Muscle of arm (tissue), 12 donors: ENCODE results near the gene GPC6. TPM values are rescaled to one million over a fixed set of nuclear protein-coding genes. Genes with fewer than 3 reads are reported as not detected.
"Not testable (repeated sequence)": the region's sequence is repeated elsewhere in the genome, so short reads cannot be mapped to it uniquely, and the experiment has no call there.

Experiments used
- DNase-seq: peaks from one replicate; pipeline ENCODE4 v3.0.0-alpha.2; 2013
- polyA plus RNA-seq, 12 donors: library from polyadenylated mRNA; unstranded; fragments of 120-200 nt; gene quantifications; one replicate each; pipeline ENCODE4 v1.2.1, GENCODE V29; 2013; ENCODE audit not compliant: insufficient read length in 12 of 12

Gene GPC6
- polyA plus RNA-seq, 12 donors = 11.5 to 24.7 (median 15.3) TPM; not detected in 1

DNA sequence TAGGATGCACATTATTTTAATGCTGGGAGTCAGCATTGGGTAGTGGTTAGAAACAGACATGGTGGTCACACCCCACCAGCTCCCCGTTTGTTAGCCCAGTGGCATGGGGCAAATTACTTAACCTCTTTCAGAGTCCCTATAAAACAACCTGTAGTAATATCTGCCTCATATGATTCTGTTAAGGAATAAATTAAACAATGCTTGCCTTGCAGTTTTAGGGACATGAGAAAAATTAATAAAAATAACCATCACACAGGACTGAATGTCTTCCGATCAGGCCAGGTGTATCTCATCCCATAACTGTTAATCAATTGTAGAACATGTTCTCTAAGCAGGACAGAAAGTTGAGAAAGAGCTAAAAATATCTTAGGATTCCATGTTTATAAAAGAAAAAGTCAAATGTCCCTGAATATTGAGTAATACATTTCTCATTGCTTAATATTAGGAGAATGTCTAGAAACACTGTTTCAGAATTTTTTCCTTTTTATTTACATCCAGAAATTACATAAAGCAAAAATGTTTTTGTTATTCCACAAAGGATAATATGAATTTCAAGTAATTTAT, 196.5 kb downstream of the GPC6 start:
- DNase-seq = no peak

DNA sequence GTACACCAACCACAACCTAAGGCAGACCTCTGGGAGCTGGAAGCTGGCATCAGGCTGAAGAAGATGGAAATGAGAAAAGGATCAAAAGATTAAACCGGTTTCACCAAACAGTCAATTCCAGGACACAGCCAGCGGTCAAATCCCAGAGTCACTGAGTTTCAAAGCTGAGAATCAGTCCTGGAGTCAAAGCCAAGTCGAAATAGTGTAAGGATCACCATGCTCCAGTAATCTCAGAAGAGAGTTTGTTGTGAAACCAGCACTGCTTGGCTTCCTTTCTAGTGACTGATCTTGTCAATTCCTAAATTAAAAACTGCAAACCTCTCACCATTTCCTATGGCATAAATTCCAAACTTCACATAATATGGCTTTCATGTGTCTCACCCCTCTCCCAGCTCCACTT, 198.8 kb downstream of the GPC6 start:
- no peak for DNase-seq

DNA sequence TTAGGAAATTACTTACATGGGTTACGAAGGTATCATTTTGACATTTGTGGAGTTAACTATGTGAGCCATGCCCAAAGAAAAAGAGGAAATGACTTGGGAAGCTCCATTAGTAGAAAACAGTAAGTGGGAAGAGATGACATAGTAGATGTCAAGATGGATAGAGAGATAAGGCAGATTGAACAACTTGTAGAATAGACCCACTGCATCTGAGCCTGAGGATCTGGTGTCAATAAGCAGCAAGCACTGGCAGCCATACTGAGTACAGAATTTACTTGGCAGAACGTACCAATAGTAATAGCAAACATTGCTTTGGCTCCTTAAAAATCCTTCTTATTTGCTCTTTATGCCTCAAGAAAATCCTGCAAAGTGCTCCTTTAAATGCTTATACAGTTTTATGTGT, 203.8 kb downstream of the GPC6 start:
- no peak for DNase-seq

DNA sequence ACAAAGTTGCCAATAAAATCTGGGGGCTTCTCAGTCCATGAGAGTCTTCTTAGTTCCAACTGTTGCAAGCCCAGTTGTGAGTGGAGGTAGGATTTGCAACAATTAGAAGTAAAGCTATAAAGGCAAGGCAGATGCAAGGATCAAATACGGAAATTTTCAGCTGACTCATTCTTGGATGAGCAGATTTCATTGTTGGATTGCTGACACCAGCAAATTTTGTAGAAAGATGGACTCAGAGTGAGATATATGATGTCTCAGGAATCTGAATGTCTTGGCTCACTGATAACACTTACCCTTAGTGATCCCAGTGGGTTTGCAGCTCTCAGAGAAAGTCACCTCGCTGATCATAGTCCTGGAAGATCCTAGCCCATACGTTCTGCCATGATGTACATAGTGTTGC, 209.0 kb downstream of the GPC6 start:
- DNase-seq = no peak

DNA sequence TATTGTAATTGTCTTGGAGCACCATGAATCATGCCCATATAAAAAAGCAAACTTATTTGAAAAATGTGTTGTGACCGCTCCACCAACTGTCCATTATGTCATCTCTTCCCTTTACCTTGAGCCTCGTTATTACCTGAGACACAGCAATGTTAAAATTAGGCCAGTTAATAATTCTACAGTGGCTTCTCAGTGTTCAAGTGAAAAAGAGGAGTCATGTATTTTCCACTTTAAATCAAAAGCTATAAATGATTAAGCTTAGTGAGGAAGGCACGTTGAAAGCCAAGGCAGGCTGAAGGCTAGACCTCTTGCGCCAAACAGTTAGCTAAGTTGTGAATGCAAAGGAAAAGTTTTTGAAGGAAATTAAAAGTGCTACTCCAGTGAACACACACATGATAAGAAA, 210.5 kb downstream of the GPC6 start:
- DNase-seq = no peak

DNA sequence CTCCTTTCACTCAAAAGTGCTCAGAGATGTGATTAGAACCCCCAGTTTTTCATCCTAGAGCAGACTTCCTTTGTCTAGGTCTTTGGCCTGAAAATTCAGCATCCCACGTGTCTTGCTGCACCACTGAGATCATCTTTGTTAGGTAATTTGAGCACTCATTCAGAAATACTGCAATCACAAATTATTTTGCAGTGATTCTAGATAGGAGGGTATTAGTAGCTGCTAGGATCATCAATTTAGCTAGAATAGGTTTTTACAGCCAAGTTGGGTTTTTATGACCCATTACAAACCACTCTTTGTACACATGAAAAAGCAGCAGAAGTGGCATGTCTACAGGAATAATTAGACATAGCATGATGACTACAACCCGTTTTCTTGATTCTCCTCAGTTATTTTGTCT, 219.6 kb downstream of the GPC6 start:
- DNase-seq = no peak

DNA sequence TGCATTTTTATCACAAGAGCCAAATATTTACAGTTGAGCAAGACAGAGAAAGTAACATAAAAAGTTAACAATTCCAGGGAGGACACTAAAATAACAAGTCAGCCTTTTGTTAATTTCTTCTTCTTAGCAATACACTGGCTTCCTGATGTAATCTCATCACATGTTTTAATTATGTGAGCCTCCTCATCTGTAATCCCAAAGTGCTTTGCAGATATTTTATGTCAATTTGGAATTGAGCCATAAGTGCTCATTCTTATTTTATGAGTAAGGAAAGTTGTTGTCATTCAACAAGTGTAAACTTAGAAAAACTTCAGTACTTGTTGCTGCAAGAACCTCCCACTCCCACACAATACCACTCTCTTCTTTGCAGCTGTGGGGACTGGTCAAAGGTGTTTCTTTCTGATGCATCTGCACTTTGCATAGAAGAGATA, 223.6 kb downstream of the GPC6 start:
- no peak for DNase-seq

DNA sequence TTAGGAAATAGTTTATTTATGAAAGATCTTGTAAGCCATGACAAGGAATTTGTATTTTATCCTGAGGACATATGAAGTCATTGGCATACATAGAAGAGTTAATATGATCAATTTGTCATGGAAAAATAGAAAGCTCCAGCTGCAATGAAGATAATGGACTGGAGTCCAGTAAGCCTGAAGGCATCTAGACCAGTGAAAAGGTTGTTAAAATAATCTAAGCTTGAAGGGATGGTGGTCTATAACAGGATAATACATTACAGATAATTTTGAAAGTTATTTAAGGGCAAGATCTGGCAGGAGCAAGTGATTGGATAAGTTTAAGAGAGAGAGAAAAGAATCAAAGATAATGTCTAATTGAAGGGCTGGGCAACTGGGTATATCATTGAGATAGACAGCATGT, 224.2 kb downstream of the GPC6 start:
- DNase-seq = no peak

DNA sequence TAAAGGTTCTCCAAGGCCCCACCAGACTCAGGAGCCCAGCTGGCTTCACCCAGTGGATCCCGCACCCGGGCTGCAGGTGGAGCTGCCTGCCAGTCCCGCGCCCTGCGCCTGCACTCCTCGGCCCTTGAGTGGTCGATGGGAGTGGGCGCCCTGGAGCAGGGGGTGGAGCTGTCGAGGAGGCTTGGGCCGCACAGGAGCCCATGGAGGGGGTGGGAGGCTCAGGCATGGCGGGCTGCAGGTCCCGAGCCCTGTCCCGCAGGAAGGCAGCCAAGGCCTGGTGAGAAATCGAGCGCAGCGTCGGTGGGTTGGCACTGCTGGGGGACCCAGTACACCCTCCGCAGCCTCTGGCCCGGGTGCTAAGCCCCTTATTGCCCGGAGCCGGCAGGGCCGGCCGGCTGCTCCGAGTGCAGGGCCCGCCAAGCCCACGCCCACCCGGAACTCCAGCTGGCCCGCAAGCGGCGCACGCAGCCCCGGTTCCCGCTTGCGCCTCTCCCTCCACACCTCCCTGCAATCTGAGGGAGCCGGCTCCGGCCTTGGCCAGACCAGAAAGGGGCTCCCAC, 228.1 kb downstream of the GPC6 start:
- not testable (repeated sequence) for DNase-seq

DNA sequence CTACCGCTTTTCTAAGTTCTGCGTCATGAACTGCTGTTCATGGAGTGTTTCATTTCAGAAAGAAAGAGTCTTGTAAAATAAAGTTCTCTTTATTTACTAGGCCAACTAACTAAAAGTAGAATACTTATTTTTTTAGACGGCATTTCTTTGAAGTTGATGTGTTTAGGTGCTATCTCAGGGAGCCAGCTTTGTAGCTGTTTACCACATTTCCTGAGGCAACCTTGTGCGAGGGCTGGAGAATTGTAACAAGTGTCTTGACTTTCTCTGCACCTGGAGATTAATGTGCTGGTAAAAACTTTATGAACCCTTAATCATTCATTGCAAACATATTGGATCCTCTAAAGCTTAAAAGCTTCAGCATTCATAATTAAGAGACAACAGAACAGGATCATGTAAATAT, 229.3 kb downstream of the GPC6 start:
- no peak for DNase-seq

DNA sequence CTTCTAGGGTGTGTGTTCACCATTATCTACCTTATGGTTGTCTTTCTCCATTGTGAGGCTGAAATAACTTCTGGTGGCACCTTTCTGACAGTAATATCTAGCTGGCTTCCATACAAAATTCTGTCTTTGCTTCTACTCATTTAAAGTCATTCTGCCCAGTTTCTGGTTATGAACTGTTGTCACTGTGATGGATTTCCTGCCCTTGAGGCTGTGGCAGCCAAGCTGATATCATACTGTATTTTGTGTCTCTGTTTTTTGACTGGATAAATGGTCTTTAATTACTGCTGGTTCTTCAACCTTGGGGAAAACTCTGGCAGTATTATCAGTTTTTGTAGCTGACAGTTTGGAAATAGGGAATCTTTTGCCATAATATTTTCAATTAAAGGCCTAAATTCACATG, 233.4 kb downstream of the GPC6 start:
- DNase-seq = no peak

DNA sequence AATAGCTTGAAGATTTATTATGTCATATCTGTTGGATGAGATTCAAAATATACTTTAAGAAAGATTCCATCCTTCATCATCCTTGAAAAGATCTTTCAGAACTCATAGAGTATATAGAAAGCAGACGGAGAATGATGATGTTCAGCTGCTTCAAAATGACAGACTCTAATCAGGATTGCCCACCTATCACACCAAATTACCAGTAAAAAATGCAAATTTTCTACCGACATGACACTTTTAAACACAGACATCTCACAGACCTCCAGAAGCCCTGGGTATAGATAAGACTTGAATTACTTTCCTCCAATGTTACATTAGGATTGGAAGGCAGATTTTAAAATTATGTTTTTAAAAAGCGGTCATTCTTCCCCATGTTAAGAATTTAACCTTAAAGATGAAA, 235.5 kb downstream of the GPC6 start:
- no peak for DNase-seq

DNA sequence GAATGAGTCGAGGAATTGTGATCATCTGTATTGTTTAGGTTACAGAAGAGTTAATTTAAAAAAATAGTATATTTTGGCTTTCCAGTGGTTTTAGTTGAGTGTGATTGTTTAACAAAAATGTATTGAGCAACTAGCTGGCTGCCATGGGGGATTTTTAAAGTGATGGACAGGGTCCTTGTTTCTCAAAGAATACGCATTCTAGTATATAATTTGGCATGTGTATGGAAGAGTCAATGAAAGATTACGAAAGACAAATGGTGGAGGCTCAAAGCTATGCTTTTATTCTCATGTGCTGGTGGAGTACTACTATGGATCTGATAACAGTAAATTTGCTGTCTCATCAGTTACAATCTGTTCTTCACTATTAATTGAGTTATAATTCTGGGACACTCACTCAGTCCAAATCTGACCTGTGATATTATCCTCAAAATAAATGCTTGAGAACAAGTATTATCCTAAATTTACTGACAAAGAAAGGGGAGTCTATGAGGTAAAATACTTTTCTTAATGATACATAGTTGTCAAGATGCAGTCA, 240.0 kb downstream of the GPC6 start:
- no peak for DNase-seq

DNA sequence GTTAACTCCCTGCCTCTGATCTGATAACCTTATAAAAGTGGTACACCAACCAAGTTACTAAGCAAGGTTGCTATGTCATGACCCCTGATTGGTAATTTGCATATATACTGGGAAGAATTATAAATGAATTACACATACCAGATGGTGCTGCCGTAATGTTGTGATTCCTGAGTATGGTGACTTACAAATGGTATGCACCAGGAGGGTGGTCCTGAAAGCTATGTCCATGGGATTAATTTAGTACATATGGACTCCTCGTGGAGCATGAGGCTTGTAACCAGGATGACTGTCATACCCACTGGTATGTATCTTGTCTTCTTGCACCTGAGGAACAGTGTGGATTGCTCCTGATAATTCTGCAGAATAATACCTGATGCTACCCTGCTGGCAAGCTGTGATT, 240.6 kb downstream of the GPC6 start:
- no peak for DNase-seq

DNA sequence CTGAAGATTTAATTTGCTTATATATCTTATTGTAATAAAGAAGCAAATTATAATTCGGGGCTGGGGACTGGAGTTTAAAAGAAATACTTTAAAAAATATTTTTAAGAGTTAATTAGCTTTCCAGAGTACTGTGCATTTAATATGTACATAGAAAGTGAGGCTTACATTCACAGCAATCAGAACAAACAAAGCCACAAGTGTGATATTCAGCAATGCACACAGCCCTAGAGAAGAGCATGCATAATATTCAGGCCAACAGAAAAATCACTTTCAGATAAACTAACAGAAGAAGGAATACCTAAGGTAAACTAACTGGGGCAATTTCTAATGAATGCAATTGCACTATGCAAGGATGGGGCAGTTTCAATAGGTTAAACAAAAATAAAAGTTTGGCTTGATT, 241.8 kb downstream of the GPC6 start:
- no peak for DNase-seq

DNA sequence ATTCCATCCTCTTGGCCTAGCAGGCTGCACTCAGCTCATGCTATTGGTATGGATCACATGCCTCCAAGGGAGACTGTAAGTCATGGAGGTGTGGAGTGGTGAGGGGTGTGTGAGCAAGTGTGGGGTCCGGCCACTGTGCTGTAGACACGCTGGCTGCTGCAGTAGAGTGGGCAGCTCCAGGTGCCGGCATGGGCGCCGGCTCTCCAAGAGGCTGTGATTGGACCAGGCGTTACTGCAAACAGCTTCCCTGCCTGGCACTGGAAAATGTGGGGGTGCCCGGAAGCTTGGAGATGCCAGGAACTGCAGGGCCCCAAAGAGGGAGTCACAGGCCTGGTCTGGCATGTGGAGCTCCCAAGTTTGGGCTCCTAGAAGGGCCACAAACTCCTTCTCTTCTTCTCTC, 245.7 kb downstream of the GPC6 start:
- no peak for DNase-seq

DNA sequence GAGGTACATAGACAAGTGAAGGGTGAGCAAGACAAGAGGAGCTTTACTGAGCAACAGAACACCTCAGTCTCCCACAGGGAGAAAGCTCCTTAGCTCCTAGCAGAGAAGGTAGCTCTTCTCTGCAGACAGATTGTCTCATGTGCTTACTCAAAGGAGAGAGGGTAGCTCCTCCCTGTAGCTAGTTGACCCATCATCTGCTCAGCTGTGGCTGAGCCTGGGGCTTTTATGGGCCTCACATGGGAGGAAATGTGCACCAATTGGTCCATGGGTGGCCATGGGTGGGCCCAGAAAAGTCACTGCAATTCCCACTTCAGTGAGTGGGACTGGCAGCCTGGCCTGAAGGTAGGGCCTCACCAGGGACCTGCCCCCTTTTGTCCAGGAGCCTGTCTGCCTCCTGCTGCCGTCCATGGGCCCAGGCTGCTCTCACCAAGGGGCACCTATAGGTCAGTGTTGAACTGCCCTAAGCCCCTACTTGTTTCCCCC, 246.2 kb downstream of the GPC6 start:
- no peak for DNase-seq

DNA sequence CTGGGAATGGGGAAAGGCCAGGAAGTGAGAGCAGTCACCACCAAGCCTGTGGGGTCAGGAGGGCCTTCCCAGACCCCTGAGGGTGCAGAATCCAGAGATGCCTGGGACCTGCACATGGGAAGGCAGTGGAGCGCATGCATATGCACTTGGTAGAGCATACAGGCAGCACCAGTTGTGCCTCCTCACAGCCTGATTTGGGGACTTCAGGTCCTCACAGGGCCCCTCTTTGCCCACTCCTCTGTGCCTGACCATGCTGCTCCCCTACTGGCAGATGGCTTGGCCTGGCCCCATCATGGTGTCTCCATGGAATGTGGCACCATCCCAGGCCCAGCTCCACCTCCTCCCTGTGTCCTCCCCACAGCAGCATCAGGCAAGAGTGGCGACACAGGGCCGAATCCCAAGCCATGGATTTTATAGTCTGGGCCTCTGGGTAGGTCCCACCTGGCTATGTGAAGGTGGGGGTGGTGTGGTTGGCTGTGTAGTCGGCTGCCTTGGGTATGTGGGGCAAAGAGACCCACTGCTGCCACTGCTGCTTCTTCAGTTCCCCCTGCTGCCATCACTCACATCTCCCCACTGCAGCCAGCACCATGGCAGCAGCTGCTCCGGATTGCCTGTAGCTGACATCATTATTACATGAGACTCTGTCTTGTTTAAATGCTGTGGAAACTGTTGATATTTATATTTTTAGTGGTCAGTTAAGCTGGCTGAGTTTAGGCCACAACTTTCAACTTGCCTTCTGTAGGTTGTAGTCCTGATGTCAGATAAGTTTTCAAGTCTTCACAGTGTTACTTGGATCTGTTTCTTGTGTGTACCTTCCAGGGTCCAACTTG, 247.0 kb downstream of the GPC6 start:
- DNase-seq = no peak

DNA sequence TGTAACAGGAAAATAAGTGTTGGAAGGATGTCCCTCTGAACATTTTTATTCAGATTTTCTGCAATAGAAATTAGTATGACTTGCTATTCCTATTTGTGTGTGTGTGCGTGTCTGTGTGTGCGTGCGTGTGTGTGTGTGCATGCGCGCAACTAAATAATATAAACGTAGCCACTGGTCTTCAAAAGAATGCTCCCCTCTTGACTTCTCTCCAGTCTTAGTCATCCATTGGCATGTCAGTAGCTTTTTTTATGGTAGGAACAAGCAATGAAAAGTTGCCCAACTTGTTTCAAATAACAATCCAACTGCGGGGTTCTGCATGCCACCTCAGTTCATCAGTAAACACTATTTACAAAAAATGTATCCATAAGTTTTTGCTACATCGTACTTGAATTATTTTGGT, 249.6 kb downstream of the GPC6 start:
- DNase-seq = no peak

DNA sequence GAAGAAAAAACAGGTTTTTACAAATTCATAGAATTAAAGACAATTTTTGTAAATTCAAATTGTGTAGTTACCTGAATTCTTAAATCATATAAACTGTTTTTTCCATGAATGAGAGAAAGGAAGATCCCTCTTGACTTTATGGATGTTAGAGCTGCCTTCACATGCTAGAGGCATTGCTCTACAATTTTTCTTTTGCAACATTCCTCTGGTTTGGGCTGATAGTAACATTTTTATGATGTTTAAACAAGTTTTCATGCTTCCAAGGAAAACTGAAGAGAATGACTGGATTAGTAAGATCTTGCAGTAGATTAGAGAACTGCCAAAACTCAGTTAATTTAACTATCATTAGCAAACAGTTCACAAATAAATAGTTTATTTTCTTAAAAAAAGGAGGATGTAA, 250.6 kb downstream of the GPC6 start:
- no peak for DNase-seq

DNA sequence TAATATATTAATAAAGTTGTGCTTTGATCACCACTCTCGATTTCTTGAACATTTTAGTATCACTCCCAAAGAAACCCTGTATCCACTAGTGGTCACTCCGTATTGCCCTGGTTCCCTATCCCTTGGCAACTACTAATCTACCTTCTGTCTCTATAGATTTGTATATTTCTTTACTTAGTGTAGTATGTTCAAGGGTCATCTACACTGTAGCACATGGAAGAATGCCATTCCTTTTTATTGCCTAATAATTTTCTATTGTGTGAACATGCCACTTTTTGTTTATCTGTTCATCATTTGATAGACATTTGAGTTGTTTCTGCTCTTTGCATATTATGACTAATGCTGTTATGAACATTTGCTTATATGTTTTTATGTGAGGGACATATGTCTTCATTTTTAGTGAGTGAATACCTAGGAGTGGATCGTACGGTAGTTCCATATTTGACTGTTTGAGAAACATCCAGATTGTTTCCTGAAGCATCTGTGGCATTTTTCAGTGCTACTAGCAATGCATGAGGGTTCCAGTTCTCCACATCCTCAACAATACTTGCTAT, 254.0 kb downstream of the GPC6 start:
- DNase-seq = no peak

DNA sequence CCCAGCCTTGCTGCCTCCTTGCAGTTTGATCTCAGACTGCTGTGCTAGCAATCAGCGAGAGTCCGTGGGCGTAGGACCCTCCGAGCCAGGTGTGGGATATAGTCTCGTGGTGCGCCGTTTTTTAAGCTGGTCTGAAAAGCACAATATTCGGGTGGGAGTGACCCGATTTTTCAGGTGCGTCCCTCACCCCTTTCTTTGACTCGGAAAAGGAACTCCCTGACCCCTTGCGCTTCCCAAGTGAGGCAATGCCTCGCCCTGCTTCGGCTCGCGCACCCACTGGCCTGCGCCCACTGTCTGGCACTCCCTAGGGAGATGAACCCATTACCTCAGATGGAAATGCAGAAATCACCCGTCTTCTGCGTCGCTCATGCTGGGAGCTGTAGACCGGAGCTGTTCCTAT, 269.5 kb downstream of the GPC6 start:
- not testable (repeated sequence) for DNase-seq
